ENCODE results near the gene INPP4A.

- TF ChIP-seq CTCF (IDR thresholded peaks at IDR 0.05) (no peak), POLR2A (IDR thresholded peaks at IDR 0.05) (no peak), POLR2AphosphoS5 (IDR thresholded peaks at IDR 0.05) (no peak)
Observed at GRCh38 chr2:98463988-98464771, 19.5 kb downstream of the INPP4A start.
